ENCODE results near the gene GRPEL1. TPM values are rescaled to one million over a fixed set of nuclear protein-coding genes. Genes with fewer than 3 reads are reported as not detected.

The GRPEL1 gene
- total RNA-seq, 1 donor from 2014 or later = 31.4 TPM

- Mint-ChIP-seq H3K27ac (peak overlapping the region; percentile 66), H3K36me3 (peaks cover 10% of the 10 kb centered on the region), H3K4me1 (ENCODE audit: unreplicated experiment) (peaks cover 3% of the 10 kb centered on the region), H3K4me3 (no peak overlapping the region), H3K27me3 (peaks cover 3% of the 10 kb centered on the region), H3K9me3 (no peaks in the 10 kb centered on the region)
- TF ChIP-seq CTCF (conservative IDR thresholded peaks at IDR 0.05) = no peak
- DNase-seq (ENCODE audit: extremely low spot score, unreplicated experiment) = no peak
Observed at GRCh38 chr4:7034262-7035081, 33.4 kb downstream of the GRPEL1 start.

- H3K4me1 Mint-ChIP-seq (ENCODE audit: unreplicated experiment) = peaks cover 3% of the 10 kb centered on the region
- no peaks in the 10 kb centered on the region for H3K9me3 Mint-ChIP-seq
- H3K4me3 Mint-ChIP-seq = no peak overlapping the region
- H3K36me3 Mint-ChIP-seq = peaks cover 14% of the 10 kb centered on the region
- no peak for TF ChIP-seq CTCF (conservative IDR thresholded peaks at IDR 0.05)
- no peak overlapping the region for H3K27ac Mint-ChIP-seq
- peaks cover 3% of the 10 kb centered on the region for H3K27me3 Mint-ChIP-seq
- DNase-seq (ENCODE audit: extremely low spot score, unreplicated experiment) = no peak
Observed at GRCh38 chr4:7032596-7032995, 35.3 kb downstream of the GRPEL1 start.

- Mint-ChIP-seq H3K27ac (no peak overlapping the region), H3K27me3 (no peaks in the 10 kb centered on the region), H3K4me1 (ENCODE audit: unreplicated experiment) (no peaks in the 10 kb centered on the region), H3K36me3 (peaks cover 18% of the 10 kb centered on the region), H3K4me3 (no peak overlapping the region), H3K9me3 (no peaks in the 10 kb centered on the region)
- TF ChIP-seq CTCF (conservative IDR thresholded peaks at IDR 0.05) = no peak
- no peak for DNase-seq (ENCODE audit: extremely low spot score, unreplicated experiment)
Observed at GRCh38 chr4:7031558-7032449, 36.1 kb downstream of the GRPEL1 start.

- H3K9me3 Mint-ChIP-seq = no peaks in the 10 kb centered on the region
- H3K4me3 Mint-ChIP-seq = no peak overlapping the region
- H3K36me3 Mint-ChIP-seq = peaks cover 22% of the 10 kb centered on the region
- no peak overlapping the region for H3K27ac Mint-ChIP-seq
- H3K4me1 Mint-ChIP-seq (ENCODE audit: unreplicated experiment) = no peaks in the 10 kb centered on the region
- TF ChIP-seq CTCF (conservative IDR thresholded peaks at IDR 0.05) = no peak
- no peak for DNase-seq (ENCODE audit: extremely low spot score, unreplicated experiment)
- H3K27me3 Mint-ChIP-seq = no peaks in the 10 kb centered on the region
Observed at GRCh38 chr4:7030856-7031255, 37.0 kb downstream of the GRPEL1 start.

GRCh38 chr4:7029921-7030320, 37.9 kb downstream of the GRPEL1 start:
- H3K9me3 Mint-ChIP-seq = no peaks in the 10 kb centered on the region
- no peaks in the 10 kb centered on the region for H3K4me1 Mint-ChIP-seq (ENCODE audit: unreplicated experiment)
- DNase-seq (ENCODE audit: extremely low spot score, unreplicated experiment) = no peak
- H3K27me3 Mint-ChIP-seq = no peaks in the 10 kb centered on the region
- H3K27ac Mint-ChIP-seq = no peak overlapping the region
- no peak overlapping the region for H3K4me3 Mint-ChIP-seq
- H3K36me3 Mint-ChIP-seq = peaks cover 22% of the 10 kb centered on the region
- no peak for TF ChIP-seq CTCF (conservative IDR thresholded peaks at IDR 0.05)
